ENCODE results near the gene MYPOP.
"Not testable (repeated sequence)": the region's sequence is repeated elsewhere in the genome, so short reads cannot be mapped to it uniquely, and the experiment has no call there.

MYPOP gene

DNA sequence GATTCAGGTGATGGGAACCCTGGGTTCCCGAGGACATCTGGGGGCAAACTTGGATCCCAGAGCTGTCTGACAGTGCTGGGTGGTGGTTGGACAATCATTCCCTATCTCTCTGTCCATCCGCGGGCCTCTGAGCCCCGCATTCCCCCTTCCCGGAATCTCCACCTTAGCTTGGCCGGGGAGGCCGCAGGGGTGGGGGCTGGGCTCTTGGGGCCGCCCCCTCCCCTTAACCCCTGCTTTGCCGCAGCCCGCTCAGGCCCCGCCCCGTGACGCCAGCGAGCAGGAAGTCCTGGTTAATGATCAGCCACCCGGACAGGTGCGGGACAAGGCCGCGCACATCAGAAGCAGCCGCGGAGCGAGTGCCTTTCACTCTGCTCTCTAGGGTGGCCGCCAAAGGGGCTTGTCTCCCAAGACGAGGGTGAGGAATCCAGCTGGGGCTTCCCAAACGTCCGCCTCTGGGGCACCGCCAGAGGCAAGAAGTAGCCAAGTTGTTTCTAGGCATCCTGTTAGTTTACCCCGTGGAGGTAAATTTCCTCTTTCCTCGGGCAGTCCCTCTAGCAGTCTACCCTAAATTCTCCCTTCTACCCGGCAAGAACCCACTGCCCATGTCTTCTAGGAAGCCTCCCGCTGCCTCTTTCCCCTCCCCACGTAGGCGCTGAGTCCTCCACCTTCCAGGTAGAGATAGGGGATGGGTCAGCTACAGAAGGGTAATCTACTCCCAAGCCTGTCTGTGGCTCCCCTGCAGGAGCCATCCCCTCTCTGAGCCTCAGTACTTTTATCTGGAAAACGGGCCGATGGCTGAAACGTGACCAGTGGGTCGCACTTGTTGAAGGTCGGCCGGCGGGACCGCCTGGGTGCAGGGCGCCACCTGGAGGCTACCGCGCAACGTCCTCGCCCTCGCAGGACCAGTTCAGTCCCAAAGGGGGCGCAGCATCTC lies 19.5 kb downstream of the MYPOP start:
- DNase-seq, result peak; percentile 59 to 76 (median 68)

DNA sequence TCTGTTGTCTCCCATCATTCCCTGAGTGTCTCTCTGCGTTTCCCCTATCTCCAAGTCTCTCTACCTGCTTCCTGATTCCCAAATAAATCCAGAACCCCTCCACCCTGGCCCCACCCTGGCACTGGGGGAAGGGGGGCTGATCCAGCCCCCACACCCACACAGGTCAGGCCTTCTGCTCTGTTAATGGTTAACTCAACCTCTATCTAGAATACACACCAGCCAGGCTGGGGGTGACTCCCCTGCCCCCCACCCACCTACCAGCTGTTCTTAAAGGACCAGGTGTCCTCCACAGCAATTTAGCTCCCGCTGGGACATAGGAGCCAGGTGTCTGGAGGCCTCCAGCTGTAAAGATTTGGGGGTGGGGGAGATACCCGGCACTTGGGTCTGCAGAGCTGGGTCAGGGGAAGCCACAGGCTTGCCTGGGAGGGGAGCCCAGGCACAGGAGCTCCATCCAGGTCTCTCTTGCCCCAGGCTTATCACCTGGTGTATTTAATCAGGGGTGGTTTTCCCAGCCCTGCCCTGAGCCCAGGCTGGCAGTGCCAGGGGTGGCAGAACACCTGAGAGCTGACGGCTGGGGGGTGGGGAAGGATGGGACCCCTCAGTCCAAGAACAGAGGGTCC lies 20.4 kb downstream of the MYPOP start:
- peak in 2 of 3 experiments; percentile 80 to 91 for DNase-seq

DNA sequence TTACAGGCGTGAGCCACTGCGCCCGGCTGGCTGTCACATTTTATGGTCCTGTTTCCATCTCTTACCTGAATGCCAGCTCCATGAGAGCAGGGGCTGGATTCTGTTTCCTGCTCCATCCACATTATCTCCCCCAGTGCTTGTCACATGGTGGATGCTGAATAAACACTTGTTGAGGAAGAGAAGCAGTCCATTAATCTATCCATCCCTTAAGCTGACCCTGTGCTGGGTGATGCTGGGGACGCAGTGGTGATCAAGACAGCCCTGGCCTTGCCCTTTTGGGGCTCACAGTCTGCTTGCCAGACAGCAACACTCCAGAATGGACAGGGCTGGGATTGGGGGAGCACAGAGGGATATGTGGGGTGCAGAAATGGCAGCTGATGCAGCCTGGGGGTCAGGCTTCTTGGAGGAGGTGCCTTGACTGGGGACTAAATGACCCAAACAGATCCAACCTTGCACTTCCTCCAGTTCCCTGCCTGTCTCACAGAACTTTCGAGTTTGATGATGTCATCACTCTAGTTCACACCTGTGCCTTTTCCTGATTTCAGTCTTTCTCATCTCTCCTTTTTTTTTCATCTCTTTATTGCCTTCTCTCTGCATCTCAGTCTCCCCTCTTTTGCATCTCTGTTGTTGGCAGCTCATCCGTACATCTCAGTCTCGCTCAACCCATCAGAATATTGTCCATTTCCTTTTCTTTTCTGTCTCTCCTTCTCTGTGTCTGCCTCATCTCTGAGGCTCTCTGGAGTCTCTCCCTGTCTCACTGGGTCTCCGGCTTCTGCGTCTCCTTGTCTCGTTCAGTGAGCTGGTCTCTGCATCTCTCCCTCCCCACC lies 21.1 kb downstream of the MYPOP start:
- DNase-seq, result peak in 2 of 3 experiments; percentile 6 to 44

GRCh38 chr19:45879971-45880370 lies 22.4 kb downstream of the MYPOP start:
- no peak for DNase-seq

DNA sequence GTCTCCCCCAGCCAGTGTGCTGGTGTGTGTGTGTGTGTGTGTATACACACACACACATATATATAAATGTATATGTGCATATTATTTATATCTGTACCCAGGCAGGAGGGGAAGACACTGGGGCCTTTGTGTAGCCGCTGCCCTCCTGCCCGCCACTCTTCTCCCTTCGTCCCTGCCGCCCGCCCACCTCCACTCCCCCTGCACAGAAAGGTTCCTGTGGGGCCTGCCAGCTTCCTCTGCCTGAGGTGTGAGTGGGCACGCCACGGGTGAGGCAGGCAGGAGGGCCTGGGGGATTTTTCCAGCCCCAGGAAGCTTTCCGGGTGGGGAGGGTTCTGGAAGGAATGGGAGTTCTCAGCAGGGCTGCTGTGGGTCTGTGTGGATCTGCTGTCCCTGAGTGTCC lies 23.4 kb downstream of the MYPOP start:
- DNase-seq, result no peak

DNA sequence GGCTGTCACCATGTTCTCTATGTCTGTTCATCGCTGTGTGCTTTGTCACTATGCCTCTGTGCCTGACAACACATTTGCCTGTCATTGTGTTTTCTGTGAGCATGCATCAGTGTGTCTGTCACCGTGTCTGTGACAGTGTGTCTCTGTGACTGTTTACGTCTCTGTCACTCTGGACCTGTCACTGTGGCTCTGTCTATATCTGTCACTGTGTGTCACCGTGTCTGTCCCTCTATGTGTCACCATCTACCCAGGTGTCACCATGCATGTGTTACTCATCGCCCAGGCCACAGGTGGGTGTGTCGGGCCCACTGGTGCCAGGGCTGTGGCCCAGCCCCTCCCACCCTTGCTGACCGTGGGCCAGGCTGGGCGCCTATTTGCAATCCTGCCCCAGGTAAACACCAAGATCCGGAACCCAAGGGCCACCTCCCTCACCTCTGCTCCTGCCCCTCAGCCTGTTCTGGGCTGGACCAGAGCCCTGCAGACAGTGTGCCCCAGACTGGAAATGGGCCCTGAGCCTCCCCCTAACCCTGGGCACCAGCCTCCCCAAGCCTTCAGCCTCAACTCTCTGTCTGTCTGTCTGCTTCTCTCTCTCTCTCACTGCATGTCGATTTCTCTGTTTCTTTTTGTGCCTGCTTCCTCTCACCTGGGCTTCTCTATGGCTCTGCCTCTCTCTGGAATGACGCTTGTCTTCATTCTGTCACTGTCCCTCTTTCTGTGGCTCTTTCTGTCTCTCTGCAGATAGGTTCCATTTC lies 24.2 kb downstream of the MYPOP start:
- no peak for DNase-seq

DNA sequence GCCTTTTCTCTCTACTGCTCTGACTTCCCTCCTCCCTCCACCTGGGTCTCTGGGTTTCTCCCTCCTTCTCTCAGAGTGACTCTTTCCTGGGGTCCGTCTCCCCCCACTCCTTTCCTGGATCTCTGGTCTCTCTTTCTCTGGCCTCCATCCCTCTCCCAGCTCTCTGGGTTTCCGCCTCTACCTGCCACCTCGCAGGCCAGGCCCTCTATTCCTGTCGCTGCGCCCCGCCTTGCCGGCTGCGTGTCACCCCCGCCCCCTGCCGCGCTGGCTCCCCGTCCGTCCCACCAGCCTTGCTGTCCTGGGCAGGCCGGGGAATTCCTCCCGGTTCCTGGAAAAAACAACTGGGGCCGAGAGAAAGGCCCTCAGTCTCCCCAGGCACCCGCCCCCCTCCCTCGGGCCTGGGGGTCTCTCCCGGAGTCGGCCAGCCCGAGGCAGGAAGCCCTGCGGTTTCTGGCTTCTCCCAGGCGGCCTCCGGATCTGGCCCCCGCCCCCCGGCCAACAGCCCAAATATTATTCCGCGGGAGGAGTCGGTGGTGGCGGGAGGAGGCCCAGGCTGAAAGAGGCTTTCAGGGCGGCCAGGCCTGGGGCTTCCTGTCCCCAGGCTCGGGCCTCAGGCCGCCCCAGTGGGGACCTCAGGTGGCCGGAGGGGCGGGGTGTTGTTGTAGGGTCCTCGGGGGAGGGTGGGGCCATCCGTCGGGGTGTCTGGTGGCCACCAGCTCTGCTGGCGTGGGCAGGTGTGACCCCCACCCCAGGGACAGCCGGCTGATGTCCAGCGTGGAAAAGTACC lies 25.8 kb downstream of the MYPOP start:
- DNase-seq, result no peak

GRCh38 chr19:45876161-45876410 lies 26.3 kb downstream of the MYPOP start:
- no peak for DNase-seq

GRCh38 chr19:45874620-45874966 lies 27.8 kb downstream of the MYPOP start:
- DNase-seq, result no peak

DNA sequence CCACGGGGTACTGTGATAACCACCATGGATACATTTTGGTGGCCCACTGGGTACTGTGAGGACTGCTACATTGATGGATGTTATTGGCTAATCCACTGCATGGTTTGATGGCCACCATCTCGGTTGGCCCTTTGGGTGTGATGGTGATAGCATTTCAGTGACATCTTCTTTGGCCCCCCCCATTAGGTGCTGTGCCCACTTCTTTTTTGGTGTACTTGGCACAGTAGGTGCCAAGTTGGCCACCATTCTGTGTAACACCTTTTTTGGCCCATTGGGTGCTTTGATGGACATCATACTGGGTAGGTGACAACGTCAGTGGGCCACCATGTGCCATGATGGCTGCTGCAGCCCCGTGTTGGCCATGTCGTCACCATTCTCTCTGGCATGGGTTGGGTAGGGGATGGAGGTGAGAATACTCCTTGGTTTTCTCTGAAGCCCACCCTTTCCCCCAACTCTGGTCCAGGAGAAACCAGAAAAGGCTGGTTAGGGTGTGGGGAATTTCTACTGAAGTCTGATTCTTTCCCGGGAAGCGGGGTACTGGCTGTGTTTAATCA lies 29.1 kb downstream of the MYPOP start:
- DNase-seq, result no peak

- no peak for DNase-seq
These were observed 30.1 kb downstream of the MYPOP start for GRCh38 chr19:45872095-45872919.

DNA sequence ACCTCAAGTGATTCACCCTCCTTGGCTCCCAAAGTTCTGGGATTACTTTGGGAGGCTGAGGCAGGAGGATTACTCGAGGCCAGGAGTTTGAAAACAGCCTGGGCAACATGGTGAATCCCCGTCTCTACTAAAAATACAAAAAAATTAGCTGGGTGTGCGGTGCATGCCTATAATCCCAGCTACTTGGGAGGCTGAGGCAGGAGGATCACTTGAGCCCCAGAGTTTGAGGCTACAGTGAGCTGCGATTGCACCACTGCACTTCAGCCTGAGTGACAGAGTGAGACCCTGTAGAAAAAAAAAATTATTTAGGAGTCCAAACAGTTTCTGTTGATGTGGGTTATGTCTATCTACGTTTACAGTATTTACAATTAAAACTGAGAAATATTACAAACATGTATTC lies 31.6 kb downstream of the MYPOP start:
- no peak for DNase-seq

DNA sequence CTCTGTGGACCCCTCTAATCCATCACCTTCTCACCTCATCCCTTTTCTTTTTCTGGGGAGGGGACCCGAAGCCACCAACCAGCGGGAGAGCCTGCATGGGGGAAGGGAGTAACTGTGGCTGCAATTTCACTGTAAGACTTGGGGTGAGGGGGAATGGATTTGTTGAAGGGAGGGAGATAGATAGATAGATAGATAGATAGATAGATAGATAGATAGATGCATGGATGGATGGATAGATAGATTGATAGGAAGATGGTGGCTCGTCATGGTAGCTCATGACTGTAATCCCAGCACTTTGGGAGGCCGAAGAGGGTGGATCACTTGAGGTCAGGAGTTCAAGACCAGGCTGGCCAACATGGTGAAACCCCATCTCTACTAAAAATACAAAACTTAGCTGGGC lies 35.2 kb downstream of the MYPOP start:
- DNase-seq, result not testable (repeated sequence)

DNA sequence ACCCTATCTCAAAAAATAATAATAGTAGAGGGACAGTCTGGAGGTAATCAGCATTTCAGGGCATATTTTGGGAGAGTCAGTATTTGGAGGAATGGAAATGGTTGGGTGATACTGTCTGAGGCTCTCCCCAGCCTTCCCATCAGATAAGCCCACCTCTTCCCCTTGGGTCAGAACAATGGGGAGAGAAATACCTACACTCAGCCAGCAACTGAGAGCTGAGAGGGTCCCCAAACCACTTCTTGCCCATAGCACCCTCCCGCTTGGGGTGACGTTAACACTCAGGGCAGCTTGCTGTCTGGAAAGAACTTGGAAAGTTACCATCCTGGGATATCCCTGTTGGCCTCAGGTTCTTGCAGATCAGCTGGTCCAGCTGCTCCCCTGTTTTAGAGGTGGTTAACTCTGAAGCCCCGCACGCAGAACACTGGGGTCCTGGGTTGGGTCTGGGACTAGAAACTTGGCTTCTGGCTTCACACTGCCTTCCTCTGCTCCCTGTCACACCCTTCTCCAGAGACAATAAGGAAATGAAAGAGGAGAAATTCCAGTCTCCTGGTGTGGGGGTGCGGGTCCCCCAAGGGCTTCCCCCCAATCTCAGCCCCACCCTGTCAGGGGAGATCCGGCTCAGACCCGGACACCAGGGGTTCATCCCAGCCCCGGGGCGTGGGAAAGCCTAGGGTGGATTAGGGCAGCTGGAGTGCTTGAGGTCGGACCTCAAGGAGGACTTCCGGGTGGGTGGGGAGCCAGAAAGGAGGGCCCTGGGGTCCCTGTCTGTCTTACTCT lies 35.8 kb downstream of the MYPOP start:
- DNase-seq, result no peak

DNA sequence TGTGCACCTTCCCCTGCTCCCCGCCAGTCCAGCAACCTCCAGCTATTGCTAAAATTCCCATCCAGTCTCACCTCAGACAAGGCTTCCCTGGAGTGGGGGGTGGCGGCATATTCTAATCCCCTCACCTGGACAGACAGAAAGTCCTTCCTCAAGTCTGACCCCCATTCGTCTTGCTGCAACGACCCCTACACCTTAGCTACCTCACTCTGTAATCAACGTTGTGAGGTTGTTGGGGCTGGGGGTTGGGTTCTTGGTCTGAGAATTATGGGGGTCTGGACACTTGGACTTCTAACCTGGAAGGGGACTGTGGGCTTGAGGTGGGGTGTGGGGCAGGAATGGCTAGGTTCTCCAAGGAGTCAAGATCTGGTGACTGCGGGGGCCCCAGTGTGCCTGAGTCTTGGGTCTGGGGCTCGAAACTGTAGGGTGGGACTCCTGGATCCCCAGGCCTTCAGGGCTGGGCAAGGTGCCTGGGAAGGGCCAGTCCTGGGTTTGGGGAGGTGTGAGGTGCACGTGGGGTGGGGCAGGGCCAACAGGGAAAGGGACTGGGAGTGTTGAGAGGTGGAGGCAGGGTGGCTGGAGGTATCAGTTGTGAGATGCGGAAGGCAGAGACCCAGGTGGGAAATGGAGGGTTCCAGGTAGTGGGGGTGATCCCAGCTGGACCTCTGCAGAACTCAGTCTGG lies 37.0 kb downstream of the MYPOP start:
- DNase-seq, result no peak

DNA sequence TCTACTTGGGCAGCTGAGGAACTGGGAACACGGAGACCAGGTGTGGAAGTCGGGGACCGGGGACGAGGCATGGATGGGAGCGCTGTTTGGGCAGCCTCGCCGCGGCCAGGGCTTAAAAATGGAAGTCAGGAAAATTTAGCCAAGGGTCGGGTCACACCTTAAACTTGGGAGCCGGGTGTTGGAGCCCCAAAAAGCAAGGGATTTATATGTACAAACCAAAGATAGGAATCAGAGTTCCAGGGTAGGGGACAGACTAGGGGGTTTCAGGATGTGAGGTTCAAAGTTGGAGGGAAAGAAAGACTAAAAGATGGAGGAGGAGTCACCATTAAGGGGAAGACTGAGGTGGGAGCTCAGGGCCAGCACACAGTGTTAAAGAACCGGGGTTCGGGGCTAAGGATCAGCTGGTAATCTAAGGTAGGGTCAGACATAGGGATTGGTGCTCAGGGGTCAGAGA lies 37.8 kb downstream of the MYPOP start:
- no peak for DNase-seq

- DNase-seq, result peak in 2 of 3 experiments; percentile 56 to 60
These were observed 38.4 kb downstream of the MYPOP start, which contains the start of gene FOXA3 for GRCh38 chr19:45863840-45864628. Gene FOXA3, plus strand, starts transcription at chr19:45864326. Its CDS starts 131 bp downstream, at chr19:45864457.

- no peak for DNase-seq
These were observed 39.0 kb downstream of the MYPOP start for GRCh38 chr19:45863335-45863839.

All from NCI-H1417 (cell line).